CD14-positive monocyte (primary cell): ENCODE results near the gene NARS2. TPM values are rescaled to one million over a fixed set of nuclear protein-coding genes. Genes with fewer than 3 reads are reported as not detected.

Experiments used
- DNase-seq, 3 donors: peaks; one replicate each; pipeline ENCODE4 v3.0.0-alpha.2; 2011 to 2022
- H2AFZ ChIP-seq: 2 replicates; pipeline ENCODE4 v1.6.0; 2012; ENCODE audit warnings: mild to moderate bottlenecking, low read depth, low read length, inconsistent platforms; ENCODE audit not compliant: insufficient read depth, poor library complexity, severe bottlenecking
- H3K27ac ChIP-seq, 2 donors: 1 replicate in 1 of 2; 2 replicates in 1 of 2; pipeline ENCODE4 v1.5.1; 2012 to 2013; ENCODE audit warnings: low read length in 2 of 2, control low read depth in 1 of 2, inconsistent platforms in 1 of 2, low read depth in 1 of 2, mild to moderate bottlenecking in 1 of 2
- H3K27me3 ChIP-seq, 2 donors: one replicate each; pipeline versions ENCODE4 v1.6.0 to v1.6.1; 2011 to 2013; ENCODE audit warnings: low read length in 2 of 2; ENCODE audit not compliant: control insufficient read depth in 2 of 2, insufficient read depth in 2 of 2
- H3K36me3 ChIP-seq, 2 donors: replicated peaks in 1 of 2; 1 replicate in 1 of 2; 2 replicates in 1 of 2; pipeline versions ENCODE4 v1.5.1 to v1.6.1; 2012 to 2013; ENCODE audit warnings: low read length in 2 of 2, control low read depth in 1 of 2, inconsistent platforms in 1 of 2, mild to moderate bottlenecking in 1 of 2; ENCODE audit not compliant: insufficient read depth in 2 of 2, control insufficient read depth in 1 of 2
- H3K4me1 ChIP-seq, 2 donors: 1 replicate in 1 of 2; 2 replicates in 1 of 2; pipeline versions ENCODE4 v1.5.1 to v1.6.1; 2012 to 2013; ENCODE audit warnings: low read length in 2 of 2, control low read depth in 1 of 2, inconsistent platforms in 1 of 2, mild to moderate bottlenecking in 1 of 2, moderate library complexity in 1 of 2; ENCODE audit not compliant: insufficient read depth in 2 of 2, control insufficient read depth in 1 of 2
- H3K4me2 ChIP-seq: replicated peaks from 2 replicates; pipeline ENCODE3; 2012; ENCODE audit warnings: low read length, moderate library complexity, mild to moderate bottlenecking; ENCODE audit not compliant: poor library complexity, severe bottlenecking; ENCODE audit errors: extremely low read depth
- H3K4me3 ChIP-seq, 3 experiments: fragments of 200-600 bp in 1 of 3; sonication (generic) in 1 of 3; replicated peaks in 1 of 3; 1 replicate in 2 of 3; 2 replicates in 1 of 3; pipeline ENCODE4 v1.5.1; 2011 to 2013; ENCODE audit warnings: low read length in 3 of 3, mild to moderate bottlenecking in 3 of 3, control low read depth in 2 of 3, low read depth in 2 of 3, inconsistent platforms in 1 of 3, moderate library complexity in 1 of 3
- H3K79me2 ChIP-seq: 2 replicates; pipeline ENCODE4 v1.6.0; 2012; ENCODE audit warnings: mild to moderate bottlenecking, control low read depth, inconsistent platforms, low read length, moderate library complexity; ENCODE audit not compliant: insufficient read depth
- H3K9ac ChIP-seq: 2 replicates; pipeline ENCODE4 v1.6.0; 2017; ENCODE audit warnings: low read length, mild to moderate bottlenecking; ENCODE audit not compliant: insufficient read depth, poor library complexity, severe bottlenecking
- H3K9me3 ChIP-seq, 2 donors: replicated peaks in 1 of 2; 1 replicate in 1 of 2; 2 replicates in 1 of 2; pipeline versions ENCODE4 v1.5.1 to v1.6.1; 2012 to 2013; ENCODE audit warnings: low read length in 2 of 2, control low read depth in 1 of 2; ENCODE audit not compliant: control insufficient read depth in 1 of 2, insufficient read depth in 1 of 2
- H4K20me1 ChIP-seq: 2 replicates; pipeline ENCODE4 v1.6.0; 2012; ENCODE audit warnings: mild to moderate bottlenecking, low read length, control low read depth, moderate library complexity; ENCODE audit not compliant: insufficient read depth
- H3K27ac Mint-ChIP-seq, 7 donors: one replicate each; pipeline ENCODE4 v1.8.0; 2020; ENCODE audit warnings: mild to moderate bottlenecking in 7 of 7, mixed read lengths in 7 of 7, moderate library complexity in 6 of 7, inconsistent platforms in 2 of 7
- H3K27me3 Mint-ChIP-seq, 3 donors: one replicate each; pipeline ENCODE4 v1.8.0; 2021 to 2022; ENCODE audit warnings: low read depth in 3 of 3, mild to moderate bottlenecking in 3 of 3, mixed read lengths in 3 of 3, moderate library complexity in 3 of 3, inconsistent platforms in 1 of 3
- H3K36me3 Mint-ChIP-seq, 2 donors: one replicate each; pipeline ENCODE4 v1.8.0; 2020; ENCODE audit warnings: mixed read lengths in 2 of 2, inconsistent platforms in 1 of 2, mild to moderate bottlenecking in 1 of 2
- H3K4me1 Mint-ChIP-seq: one replicate; pipeline ENCODE4 v1.8.0; 2020; ENCODE audit warnings: mild to moderate bottlenecking, mixed read lengths
- H3K4me3 Mint-ChIP-seq, 2 donors: one replicate each; pipeline ENCODE4 v1.8.0; 2020; ENCODE audit warnings: mild to moderate bottlenecking in 2 of 2, mixed read lengths in 2 of 2, moderate library complexity in 1 of 2
- H3K9me3 Mint-ChIP-seq, 7 donors: one replicate each; pipeline ENCODE4 v1.8.0; 2020 to 2022; ENCODE audit warnings: mixed read lengths in 7 of 7, mild to moderate bottlenecking in 6 of 7, moderate library complexity in 6 of 7, inconsistent platforms in 2 of 7
- WGBS: methylation state at CpG from one replicate; pipeline ENCODE4 v1.1.5; 2013; ENCODE audit warnings: missing lambda C conversion rate; ENCODE audit not compliant: insufficient coverage; 5-methylcytosine and 5-hydroxymethylcytosine counted together
- intact Hi-C, 2 donors: fragments of 100-400 bp; cut with micrococcal nuclease; formaldehyde crosslinking; loops; one replicate each; pipeline versions ENCODE4 v1.15.0 to v1.15.1; 2023
- polyA plus RNA-seq, 3 donors: library from polyadenylated mRNA; depleted of rRNA in 1 of 3; unstranded in 2 of 3; stranded (reverse) in 1 of 3; fragments of 300-500 nt in 2 of 3; fragments of >200 nt in 1 of 3; fragmentation: Illumina TruSeq in 2 of 3; gene quantifications; 1 replicate in 2 of 3; 2 replicates in 1 of 3; pipeline ENCODE4 v1.2.3, GENCODE V29; 2012 to 2021
- TF ChIP-seq, protein P1 (sequence below): fragments of 200-600 bp; IDR thresholded peaks from one replicate; pipeline ENCODE4 v1.8.0; 2022; ENCODE audit warnings: antibody characterized with exemption, mild to moderate bottlenecking

NARS2 gene
- polyA plus RNA-seq, 3 donors = 4.3 to 6.6 (median 4.9) TPM

GRCh38 chr11:78551066-78551465 is 23.6 kb downstream of the NARS2 start:
- Mint-ChIP-seq H3K27me3 (no peaks in the 10 kb centered on the region), H3K4me3 (no peak overlapping the region), H3K36me3 (peaks cover 30 to 35% of the 10 kb centered on the region in 2 donors), H3K4me1 (no peaks in the 10 kb centered on the region), H3K27ac (no peak overlapping the region), H3K9me3 (peaks cover 0 to 7% (median 0%) of the 10 kb centered on the region in 7 donors)
- Histone ChIP-seq H3K9ac (no peak overlapping the region), H3K4me2 (no peak overlapping the region), H3K4me1 (no peaks in the 10 kb centered on the region), H3K79me2 (no peaks in the 10 kb centered on the region), H2AFZ (no peak overlapping the region), H3K4me3 (no peak overlapping the region), H4K20me1 (no peaks in the 10 kb centered on the region), H3K36me3 (peaks cover 2 to 22% of the 10 kb centered on the region in 2 donors), H3K9me3 (no peaks in the 10 kb centered on the region), H3K27ac (no peak overlapping the region), H3K27me3 (no peaks in the 10 kb centered on the region)
- no peak for DNase-seq
- intact Hi-C loops = no loop called here
- TF ChIP-seq, protein P1, sequence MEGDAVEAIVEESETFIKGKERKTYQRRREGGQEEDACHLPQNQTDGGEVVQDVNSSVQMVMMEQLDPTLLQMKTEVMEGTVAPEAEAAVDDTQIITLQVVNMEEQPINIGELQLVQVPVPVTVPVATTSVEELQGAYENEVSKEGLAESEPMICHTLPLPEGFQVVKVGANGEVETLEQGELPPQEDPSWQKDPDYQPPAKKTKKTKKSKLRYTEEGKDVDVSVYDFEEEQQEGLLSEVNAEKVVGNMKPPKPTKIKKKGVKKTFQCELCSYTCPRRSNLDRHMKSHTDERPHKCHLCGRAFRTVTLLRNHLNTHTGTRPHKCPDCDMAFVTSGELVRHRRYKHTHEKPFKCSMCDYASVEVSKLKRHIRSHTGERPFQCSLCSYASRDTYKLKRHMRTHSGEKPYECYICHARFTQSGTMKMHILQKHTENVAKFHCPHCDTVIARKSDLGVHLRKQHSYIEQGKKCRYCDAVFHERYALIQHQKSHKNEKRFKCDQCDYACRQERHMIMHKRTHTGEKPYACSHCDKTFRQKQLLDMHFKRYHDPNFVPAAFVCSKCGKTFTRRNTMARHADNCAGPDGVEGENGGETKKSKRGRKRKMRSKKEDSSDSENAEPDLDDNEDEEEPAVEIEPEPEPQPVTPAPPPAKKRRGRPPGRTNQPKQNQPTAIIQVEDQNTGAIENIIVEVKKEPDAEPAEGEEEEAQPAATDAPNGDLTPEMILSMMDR = no peak
- WGBS = 100% methylated on average over 1 of the region's 6 CpGs

GRCh38 chr11:78549624-78550409 is 24.8 kb downstream of the NARS2 start:
- Mint-ChIP-seq H3K9me3 (peaks cover 0 to 7% (median 0%) of the 10 kb centered on the region in 7 donors), H3K27me3 (no peaks in the 10 kb centered on the region), H3K36me3 (peaks cover 21 to 26% of the 10 kb centered on the region in 2 donors), H3K27ac (no peak overlapping the region), H3K4me1 (no peaks in the 10 kb centered on the region), H3K4me3 (no peak overlapping the region)
- no peaks in the 10 kb centered on the region for H4K20me1 ChIP-seq
- TF ChIP-seq, protein P1 = no peak
- no peaks in the 10 kb centered on the region for H3K9me3 ChIP-seq
- no peaks in the 10 kb centered on the region for H3K4me1 ChIP-seq
- no peak overlapping the region for H3K4me2 ChIP-seq
- intact Hi-C loops = no loop called here
- H3K27me3 ChIP-seq = no peaks in the 10 kb centered on the region
- no peak for DNase-seq
- H3K4me3 ChIP-seq = no peak overlapping the region
- H2AFZ ChIP-seq = no peak overlapping the region
- no CpG with 5 or more reads among the region's 3 CpGs for WGBS
- no peak overlapping the region for H3K27ac ChIP-seq
- peaks cover 0 to 17% of the 10 kb centered on the region in 2 donors for H3K36me3 ChIP-seq
- H3K79me2 ChIP-seq = no peaks in the 10 kb centered on the region
- H3K9ac ChIP-seq = no peak overlapping the region
